Measurements from ENCODE around the gene LCE2C. TPM values are rescaled to one million over a fixed set of nuclear protein-coding genes. Genes with fewer than 3 reads are reported as not detected.
"Not testable (repeated sequence)": the region's sequence is repeated elsewhere in the genome, so short reads cannot be mapped to it uniquely, and the experiment has no call there.

Gene LCE2C
- total RNA-seq, 2 donors from 2014 or later = not detected

DNA sequence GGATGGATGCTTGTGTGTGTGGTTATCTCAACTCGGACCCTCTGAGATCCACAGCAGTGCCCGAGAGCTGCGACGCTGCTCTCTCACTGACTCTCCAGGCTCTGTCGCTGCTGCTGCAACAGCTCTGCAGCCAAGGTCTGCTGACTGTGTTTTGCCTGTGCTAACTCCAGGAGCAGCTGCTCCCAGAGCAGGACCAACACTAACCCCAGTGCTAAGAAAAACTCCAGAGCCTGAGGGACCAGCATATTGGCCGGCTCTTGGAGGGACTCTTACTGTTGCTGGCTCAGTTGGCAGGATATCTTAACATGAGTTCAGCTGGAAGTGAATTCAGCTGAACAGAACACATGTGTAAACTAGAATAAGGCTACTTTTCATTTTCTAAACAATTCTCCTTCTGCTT lies 4.4 kb downstream of the LCE2C start:
- no peak overlapping the region for H3K27ac Mint-ChIP-seq
- DNase-seq (ENCODE audit: low spot score) (no peak), ATAC-seq (peak in 1 of 2 donors; percentile 43)
- H3K36me3 Mint-ChIP-seq = no peaks in the 10 kb centered on the region
- H3K27me3 Mint-ChIP-seq = peaks cover 33 to 53% of the 10 kb centered on the region in 2 donors
- H3K9me3 Mint-ChIP-seq = no peaks in the 10 kb centered on the region
- no peak overlapping the region for H3K4me3 Mint-ChIP-seq
- H3K4me1 Mint-ChIP-seq (ENCODE audit: low read depth in 2 of 2) = no peaks in the 10 kb centered on the region

DNA sequence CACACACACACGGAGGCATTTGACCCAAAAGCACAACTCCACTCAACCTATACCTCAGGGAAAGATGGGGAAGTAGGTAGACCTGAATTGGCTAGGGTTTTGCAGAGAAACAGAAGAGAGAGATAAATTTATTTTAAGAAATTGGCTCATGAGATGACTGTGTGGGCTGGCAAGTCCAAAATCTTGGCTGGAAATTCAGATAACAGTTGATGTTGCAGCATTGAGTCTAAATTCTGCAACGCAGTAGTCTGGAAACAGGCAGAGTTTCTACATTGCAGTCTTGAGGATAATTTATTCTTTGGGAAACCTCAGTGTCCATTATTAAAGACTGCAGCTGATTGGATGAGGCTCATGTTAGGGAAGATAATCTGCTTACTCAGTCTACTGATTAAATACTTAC lies 6.5 kb downstream of the LCE2C start:
- DNase-seq (ENCODE audit: low spot score) = no peak
- no peak for ATAC-seq
- H3K27me3 Mint-ChIP-seq = peaks cover 31 to 54% of the 10 kb centered on the region in 2 donors
- H3K4me1 Mint-ChIP-seq (ENCODE audit: low read depth in 2 of 2) = no peaks in the 10 kb centered on the region
- no peak overlapping the region for H3K27ac Mint-ChIP-seq
- H3K4me3 Mint-ChIP-seq = no peak overlapping the region
- H3K9me3 Mint-ChIP-seq = no peaks in the 10 kb centered on the region
- no peaks in the 10 kb centered on the region for H3K36me3 Mint-ChIP-seq

DNA sequence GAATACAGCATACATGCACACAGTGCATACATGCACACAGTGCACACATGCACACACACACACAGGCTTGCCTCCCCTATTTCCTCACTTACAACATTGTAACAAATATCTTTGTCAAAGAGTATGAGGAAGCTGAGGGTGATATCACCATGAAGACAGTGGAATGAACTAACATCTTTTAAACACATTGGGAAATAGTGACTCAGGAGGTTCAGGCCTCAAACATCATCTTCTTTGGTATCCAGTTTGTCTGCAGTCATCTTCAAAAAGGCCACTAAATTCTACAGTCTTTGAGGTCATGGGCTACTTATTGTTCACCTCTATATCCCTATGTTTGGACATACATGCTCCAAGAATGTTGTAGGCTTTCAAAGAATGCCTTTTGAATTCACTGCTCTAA lies 8.8 kb downstream of the LCE2C start:
- no peak overlapping the region for H3K27ac Mint-ChIP-seq
- H3K4me1 Mint-ChIP-seq (ENCODE audit: low read depth in 2 of 2) = no peaks in the 10 kb centered on the region
- DNase-seq (ENCODE audit: low spot score) (no peak), ATAC-seq (no peak)
- no peaks in the 10 kb centered on the region for H3K9me3 Mint-ChIP-seq
- no peaks in the 10 kb centered on the region for H3K36me3 Mint-ChIP-seq
- no peak overlapping the region for H3K4me3 Mint-ChIP-seq
- peaks cover 31 to 58% of the 10 kb centered on the region in 2 donors for H3K27me3 Mint-ChIP-seq

GRCh38 chr1:152685823-152686222 lies 10.7 kb downstream of the LCE2C start, which contains the start of gene LCE2B:
LCE2B (plus strand) TSS chr1:152686123; CDS start chr1:152686844, 721 bp downstream.
- not testable (repeated sequence) for H3K4me1 Mint-ChIP-seq (ENCODE audit: low read depth in 2 of 2); H3K36me3 Mint-ChIP-seq; H3K4me3 Mint-ChIP-seq; H3K9me3 Mint-ChIP-seq; H3K27ac Mint-ChIP-seq; DNase-seq (ENCODE audit: low spot score)
- ATAC-seq = peak in 1 of 2 donors; percentile 32
- H3K27me3 Mint-ChIP-seq = peaks cover 32 to 65% of the 10 kb centered on the region in 2 donors

DNA sequence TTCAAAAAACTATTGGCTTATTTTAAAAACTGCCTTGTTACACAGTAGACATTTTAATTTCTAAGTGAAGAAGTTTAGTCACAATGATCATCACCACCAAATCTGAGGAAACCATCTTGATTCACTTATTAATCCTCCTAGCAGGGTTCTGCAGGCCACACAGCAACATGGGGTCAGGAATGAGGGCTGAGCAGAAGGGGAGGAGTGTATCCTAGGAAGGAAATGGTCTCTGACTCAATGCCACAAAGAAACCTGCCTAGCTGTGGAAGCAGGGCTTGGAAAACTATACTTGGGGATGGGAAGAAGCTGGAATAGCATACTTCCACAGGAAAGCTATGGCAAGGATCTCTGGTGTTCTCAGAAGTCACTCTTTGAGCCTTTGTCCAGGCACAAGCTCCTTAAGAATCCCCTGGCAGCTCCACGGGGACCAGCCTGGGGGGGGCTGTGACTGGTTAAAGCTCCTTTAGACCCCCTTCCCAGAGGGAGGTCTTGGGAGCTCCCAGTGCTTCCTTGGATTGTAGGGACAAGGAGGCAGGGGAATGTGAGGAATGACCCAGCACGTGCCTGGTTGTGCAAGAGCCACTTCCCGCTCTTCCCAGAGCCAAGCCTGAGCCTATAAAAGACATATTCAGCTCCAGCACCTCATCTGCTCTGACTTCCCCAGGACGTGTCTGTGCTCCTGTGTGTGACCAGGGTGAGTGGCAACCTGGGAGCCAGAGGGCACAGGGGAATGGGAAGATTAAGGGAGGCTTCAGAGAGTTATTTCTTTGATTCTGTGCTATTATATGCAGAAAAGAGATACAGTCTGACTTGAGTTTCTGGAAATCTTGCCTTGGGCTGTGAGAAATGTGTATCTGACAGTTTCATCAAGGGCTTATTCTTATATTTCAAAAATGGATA lies 22.9 kb downstream of the LCE2C start, which contains the start of gene LCE2A:
Gene LCE2A (plus strand): TSS at position 645 of the 900 bp plus-strand sequence. CDS start 557 bp downstream, outside the sequence.
- Mint-ChIP-seq H3K4me1 (ENCODE audit: low read depth in 2 of 2) (no peaks in the 10 kb centered on the region), H3K27ac (no peak within 1 kb of the TSS), H3K9me3 (no peaks in the 10 kb centered on the region), H3K36me3 (no peaks in the 10 kb centered on the region), H3K4me3 (no peak within 1 kb of the TSS), H3K27me3 (peaks cover 18 to 33% of the 10 kb centered on the region in 2 donors)
- ATAC-seq (no peak), DNase-seq (ENCODE audit: low spot score) (no peak)

- ATAC-seq (no peak), DNase-seq (ENCODE audit: low spot score) (no peak)
- H3K4me1 Mint-ChIP-seq (ENCODE audit: low read depth in 2 of 2) = no peaks in the 10 kb centered on the region
- no peaks in the 10 kb centered on the region for H3K36me3 Mint-ChIP-seq
- H3K27ac Mint-ChIP-seq = no peak overlapping the region
- H3K4me3 Mint-ChIP-seq = no peak overlapping the region
- H3K9me3 Mint-ChIP-seq = peaks cover 4% of the 10 kb centered on the region
- peaks cover 15 to 29% of the 10 kb centered on the region in 2 donors for H3K27me3 Mint-ChIP-seq
Measured at GRCh38 chr1:152699746-152700145, 24.7 kb downstream of the LCE2C start.

GRCh38 chr1:152707860-152708259 lies 32.8 kb downstream of the LCE2C start, which contains the start of gene LCE4A:
LCE4A (plus strand) TSS chr1:152708160; CDS start chr1:152709076, 916 bp downstream.
- Mint-ChIP-seq H3K36me3 (no peaks in the 10 kb centered on the region), H3K4me1 (ENCODE audit: low read depth in 2 of 2) (no peaks in the 10 kb centered on the region), H3K9me3 (peaks cover 4% of the 10 kb centered on the region), H3K27me3 (peaks cover 18 to 31% of the 10 kb centered on the region in 2 donors), H3K4me3 (no peak within 1 kb of the TSS), H3K27ac (no peak within 1 kb of the TSS)
- DNase-seq (ENCODE audit: low spot score) (no peak), ATAC-seq (no peak)

- ATAC-seq (no peak), DNase-seq (ENCODE audit: low spot score) (no peak)
- H3K9me3 Mint-ChIP-seq = no peaks in the 10 kb centered on the region
- H3K27me3 Mint-ChIP-seq = peaks cover 25 to 30% of the 10 kb centered on the region in 2 donors
- no peak overlapping the region for H3K27ac Mint-ChIP-seq
- H3K4me1 Mint-ChIP-seq (ENCODE audit: low read depth in 2 of 2) = no peaks in the 10 kb centered on the region
- H3K4me3 Mint-ChIP-seq = no peak overlapping the region
- H3K36me3 Mint-ChIP-seq = no peaks in the 10 kb centered on the region
Measured at GRCh38 chr1:152718238-152718637, 43.2 kb downstream of the LCE2C start.

DNA sequence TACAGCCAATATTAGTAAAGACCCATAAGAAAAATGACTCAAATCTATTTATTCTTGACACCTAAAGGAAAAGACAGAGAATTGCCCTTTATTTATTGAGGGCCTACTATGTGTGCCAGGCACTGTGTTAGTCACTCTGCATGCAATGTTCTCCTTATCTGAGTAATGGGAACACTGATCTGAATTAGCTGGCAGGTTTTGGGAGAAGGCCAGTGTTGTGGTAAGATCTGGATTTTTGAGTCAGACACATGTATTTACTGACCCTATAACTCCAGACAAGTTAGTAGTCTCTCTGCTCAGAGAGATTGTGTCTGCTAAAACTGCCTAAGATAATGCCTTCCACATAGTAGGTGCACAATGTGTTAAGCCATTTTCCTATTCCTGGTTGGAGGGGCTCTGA lies 50.2 kb downstream of the LCE2C start:
- no peak for ATAC-seq
- no peaks in the 10 kb centered on the region for H3K36me3 Mint-ChIP-seq
- no peaks in the 10 kb centered on the region for H3K4me1 Mint-ChIP-seq (ENCODE audit: low read depth in 2 of 2)
- no peak for DNase-seq (ENCODE audit: low spot score)
- H3K27ac Mint-ChIP-seq = no peak overlapping the region
- peaks cover 13 to 14% of the 10 kb centered on the region in 2 donors for H3K27me3 Mint-ChIP-seq
- H3K4me3 Mint-ChIP-seq = no peak overlapping the region
- no peaks in the 10 kb centered on the region for H3K9me3 Mint-ChIP-seq

Other genes with a start within 250 kb of the LCE2C start
- gene LCE5A, start 164.5 kb upstream of the LCE2C start, total RNA-seq = not detected
- not detected for gene CRCT1, start 160.8 kb upstream of the LCE2C start, total RNA-seq
- gene LCE3E, start 108.5 kb upstream of the LCE2C start, total RNA-seq = not detected
- gene LCE3D, start 94.8 kb upstream of the LCE2C start, total RNA-seq = not detected
- gene LCE3C, start 75.0 kb upstream of the LCE2C start, total RNA-seq = not detected
- not detected for gene LCE3B, start 61.5 kb upstream of the LCE2C start, total RNA-seq
- gene LCE3A, start 52.2 kb upstream of the LCE2C start, total RNA-seq = not detected
- gene LCE2D, start 11.9 kb upstream of the LCE2C start, total RNA-seq = not detected
- not detected for gene LCE2B, start 10.8 kb downstream of the LCE2C start, total RNA-seq
- not detected for gene LCE2A, start 23.1 kb downstream of the LCE2C start, total RNA-seq
- not detected for gene LCE4A, start 32.9 kb downstream of the LCE2C start, total RNA-seq
- gene KPRP, start 82.7 kb downstream of the LCE2C start, total RNA-seq = not detected
- gene LCE1F, start 99.9 kb downstream of the LCE2C start, total RNA-seq = not detected
- not detected for gene LCE1E, start 111.0 kb downstream of the LCE2C start, total RNA-seq
- not detected for gene LCE1D, start 121.4 kb downstream of the LCE2C start, total RNA-seq
- not detected for gene LCE1C, start 131.4 kb downstream of the LCE2C start, total RNA-seq
- not detected for gene LCE1B, start 136.7 kb downstream of the LCE2C start, total RNA-seq
- gene LCE1A, start 152.2 kb downstream of the LCE2C start, total RNA-seq = not detected
- gene LCE6A, start 167.6 kb downstream of the LCE2C start, total RNA-seq = not detected
- gene LCE7A, start 184.7 kb downstream of the LCE2C start, total RNA-seq = not detected
- gene SMCP, start 203.0 kb downstream of the LCE2C start, total RNA-seq = not detected
- gene IVL, start 233.3 kb downstream of the LCE2C start, total RNA-seq = not detected